ENCODE measurements around the gene BBS1. TPM values are rescaled to one million over a fixed set of nuclear protein-coding genes. Genes with fewer than 3 reads are reported as not detected.
"Not testable (repeated sequence)": the region's sequence is repeated elsewhere in the genome, so short reads cannot be mapped to it uniquely, and the experiment has no call there.

BBS1 gene
- polyA plus RNA-seq (ENCODE audit: insufficient read length): 93.0 TPM
- long read RNA-seq, donor 1, transcript BBS1-201 (17 exons, 3,423 nt): major isoform, 10 of 12 reads
- long read RNA-seq, donor 1, partial matches to known transcripts: 0 of 12 reads
- long read RNA-seq, donor 1, other reads (novel, unspliced or antisense): 0 of 12 reads
- long read RNA-seq, donor 2, transcript BBS1-201 (17 exons, 3,423 nt): major isoform, 11 of 26 reads
- long read RNA-seq, donor 2, partial matches to known transcripts: 0 of 26 reads
- long read RNA-seq, donor 2, other reads (novel, unspliced or antisense): 13 of 26 reads
- long read RNA-seq, donor 3, transcript BBS1-201 (17 exons, 3,423 nt): major isoform, 6 of 39 reads
- long read RNA-seq, donor 3, partial matches to known transcripts: 16 of 39 reads
- long read RNA-seq, donor 3, other reads (novel, unspliced or antisense): 16 of 39 reads
- long read RNA-seq, donor 4, partial matches to known transcripts: 0 of 1 reads
- long read RNA-seq, donor 4, other reads (novel, unspliced or antisense): 0 of 1 reads
- long read RNA-seq, donor 5, transcript BBS1-201 (17 exons, 3,423 nt): major isoform, 15 of 15 reads
- long read RNA-seq, donor 5, partial matches to known transcripts: 0 of 15 reads
- long read RNA-seq, donor 5, other reads (novel, unspliced or antisense): 0 of 15 reads
- long read RNA-seq, donor 6, transcript BBS1-201 (17 exons, 3,423 nt): major isoform, 12 of 12 reads
- long read RNA-seq, donor 6, partial matches to known transcripts: 0 of 12 reads
- long read RNA-seq, donor 6, other reads (novel, unspliced or antisense): 0 of 12 reads
- long read RNA-seq, donor 7, transcript BBS1-201 (17 exons, 3,423 nt): major isoform, 17 of 29 reads
- long read RNA-seq, donor 7, partial matches to known transcripts: 8 of 29 reads
- long read RNA-seq, donor 7, other reads (novel, unspliced or antisense): 0 of 29 reads
- long read RNA-seq, donor 8, transcript BBS1-201 (17 exons, 3,423 nt): major isoform, 9 of 9 reads
- long read RNA-seq, donor 8, partial matches to known transcripts: 0 of 9 reads
- long read RNA-seq, donor 8, other reads (novel, unspliced or antisense): 0 of 9 reads

DNA sequence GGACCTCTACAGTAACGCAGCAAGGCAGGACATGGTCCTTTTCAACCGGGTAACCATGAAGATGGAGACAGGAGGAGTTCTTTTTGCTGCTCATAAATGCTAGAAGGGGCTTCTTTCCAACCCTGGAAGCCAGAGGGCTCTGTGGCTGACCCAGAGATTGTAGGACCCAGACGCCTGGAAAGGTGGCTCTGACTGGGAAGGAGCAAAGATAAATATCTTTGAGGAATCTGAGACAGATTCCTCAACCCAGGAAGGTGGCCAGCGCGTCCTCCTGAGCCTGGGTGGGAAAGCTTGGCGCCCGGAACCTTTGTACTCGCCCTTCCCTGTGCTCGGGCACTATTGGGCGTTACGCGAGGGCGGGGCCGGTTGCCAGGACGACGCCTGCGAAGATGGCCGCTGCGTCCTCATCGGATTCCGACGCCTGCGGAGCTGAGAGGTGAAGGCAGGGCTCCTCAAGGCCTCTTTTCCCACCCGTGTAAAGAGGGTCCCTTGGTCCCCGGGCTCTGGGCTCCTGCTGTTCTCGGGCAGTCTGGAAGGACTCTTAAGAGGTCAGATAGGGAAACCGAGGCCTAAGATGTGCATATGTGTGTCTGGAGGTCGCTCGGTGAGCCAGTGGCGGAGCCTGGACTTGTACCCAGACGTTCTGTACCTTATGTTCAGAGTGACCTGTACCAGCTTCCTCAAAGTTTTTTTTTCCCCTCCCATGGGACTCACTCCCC lies at the start of gene BBS1:
TSS of gene BBS1 (plus strand) at position 365 of the 719 bp plus-strand sequence. CDS start at position 390, 25 bp downstream.
- DNase-seq: peak; percentile 81

GRCh38 chr11:66462010-66462409 lies 48.4 kb upstream of the BBS1 start:
- no peak for DNase-seq

- DNase-seq: no peak
Observed at GRCh38 chr11:66462911-66463310, 47.5 kb upstream of the BBS1 start.

GRCh38 chr11:66464116-66464515 lies 46.3 kb upstream of the BBS1 start:
- DNase-seq: not testable (repeated sequence)

GRCh38 chr11:66464916-66465315 lies 45.5 kb upstream of the BBS1 start:
- DNase-seq: no peak

GRCh38 chr11:66465373-66466224 lies 44.8 kb upstream of the BBS1 start:
- no peak for DNase-seq

GRCh38 chr11:66466225-66467033 lies 44.0 kb upstream of the BBS1 start, which contains the start of gene PELI3:
Gene PELI3 (plus strand): TSS chr11:66466905. CDS start chr11:66468129, 1,224 bp downstream.
- peak; percentile 93 for DNase-seq

DNA sequence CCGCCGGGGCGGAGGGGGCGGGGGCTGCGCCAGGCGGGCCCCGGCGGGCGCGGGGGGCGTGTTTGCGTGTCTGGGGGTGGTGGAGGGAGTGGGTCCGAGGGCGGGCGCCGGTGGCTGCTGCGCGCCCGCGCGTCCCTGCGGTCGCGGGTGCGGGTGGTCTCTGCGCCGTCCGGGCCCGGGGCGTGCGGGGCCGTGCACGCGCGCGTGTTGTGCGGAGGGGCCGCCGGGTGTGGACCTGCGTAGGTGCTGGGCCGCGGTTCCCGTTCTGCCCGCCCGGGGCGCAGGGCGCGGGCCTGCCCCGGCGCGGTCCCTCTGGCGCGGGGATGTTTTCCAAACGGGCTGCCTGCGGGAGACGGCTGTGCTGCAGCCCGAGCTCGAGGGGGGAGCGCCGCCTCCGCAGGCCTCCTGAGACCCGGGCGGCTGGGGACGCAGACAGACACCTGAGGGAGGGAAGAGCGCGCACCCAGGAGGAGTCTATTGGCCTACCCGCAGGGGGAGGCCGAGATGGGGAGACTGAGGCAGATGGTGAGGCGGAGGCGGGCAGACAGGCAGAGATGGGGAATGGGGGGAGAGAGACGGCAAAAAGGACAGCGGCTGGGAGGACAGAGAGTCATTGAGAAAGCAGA lies 43.3 kb upstream of the BBS1 start:
- no peak for DNase-seq

GRCh38 chr11:66467756-66468155 lies 42.7 kb upstream of the BBS1 start:
- DNase-seq: no peak

GRCh38 chr11:66468691-66469090 lies 41.7 kb upstream of the BBS1 start:
- no peak for DNase-seq

GRCh38 chr11:66469441-66469840 lies 41.0 kb upstream of the BBS1 start:
- DNase-seq: no peak

DNA sequence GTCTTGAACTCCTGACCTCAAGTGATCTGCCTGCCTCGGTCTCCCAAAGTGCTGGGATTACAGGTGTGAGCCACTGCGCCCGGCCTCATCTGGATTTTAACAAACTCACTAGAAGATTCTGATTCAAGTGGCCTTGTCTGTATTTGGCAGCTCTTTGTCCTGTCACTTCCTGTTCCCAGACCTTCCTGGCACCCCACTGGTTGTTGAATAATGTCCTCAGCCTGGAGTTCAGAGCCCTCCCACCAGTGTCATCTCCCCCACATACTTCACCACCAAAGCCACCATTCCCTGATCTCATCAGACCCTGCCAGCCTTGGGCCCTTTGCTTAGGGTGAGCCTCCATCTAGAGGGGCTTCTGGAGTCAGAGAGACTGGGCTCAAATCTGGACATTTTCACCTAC lies 40.4 kb upstream of the BBS1 start:
- DNase-seq: no peak

DNA sequence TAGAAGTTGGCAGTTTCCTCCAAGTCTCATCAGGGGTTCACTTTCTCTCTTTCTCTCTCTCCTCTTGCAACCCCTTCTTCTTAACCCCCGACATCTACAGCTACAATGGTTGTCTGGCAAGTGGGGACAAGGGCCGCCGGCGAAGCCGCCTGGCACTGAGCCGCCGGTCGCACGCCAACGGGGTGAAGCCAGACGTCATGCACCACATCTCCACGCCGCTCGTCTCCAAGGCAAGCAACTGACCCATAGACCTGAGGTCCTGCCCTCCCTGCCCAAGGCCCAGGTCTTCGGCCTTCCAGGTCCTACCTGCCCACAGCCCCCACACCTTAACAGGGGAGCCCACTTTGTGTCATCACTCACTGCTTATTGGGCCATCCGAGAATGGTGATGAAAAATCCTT lies 39.3 kb upstream of the BBS1 start:
- DNase-seq: no peak

DNA sequence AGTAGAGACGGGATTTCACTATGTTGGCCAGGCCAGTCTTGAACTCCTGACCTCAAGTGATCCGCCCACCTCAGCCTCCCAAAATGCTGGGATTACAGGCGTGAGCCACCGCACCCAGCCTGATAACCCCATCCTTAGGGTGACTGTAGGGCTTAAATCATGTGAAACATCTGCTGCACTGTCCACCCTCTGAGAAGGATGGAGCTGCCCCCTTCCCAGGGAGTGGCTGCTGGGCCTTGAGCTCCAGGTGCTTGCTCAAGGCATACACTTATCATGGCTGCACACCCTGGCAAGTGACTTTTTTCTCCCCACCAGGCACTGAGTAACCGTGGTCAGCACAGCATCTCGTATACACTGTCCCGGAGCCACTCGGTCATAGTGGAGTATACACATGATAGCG lies 38.4 kb upstream of the BBS1 start:
- no peak for DNase-seq

DNA sequence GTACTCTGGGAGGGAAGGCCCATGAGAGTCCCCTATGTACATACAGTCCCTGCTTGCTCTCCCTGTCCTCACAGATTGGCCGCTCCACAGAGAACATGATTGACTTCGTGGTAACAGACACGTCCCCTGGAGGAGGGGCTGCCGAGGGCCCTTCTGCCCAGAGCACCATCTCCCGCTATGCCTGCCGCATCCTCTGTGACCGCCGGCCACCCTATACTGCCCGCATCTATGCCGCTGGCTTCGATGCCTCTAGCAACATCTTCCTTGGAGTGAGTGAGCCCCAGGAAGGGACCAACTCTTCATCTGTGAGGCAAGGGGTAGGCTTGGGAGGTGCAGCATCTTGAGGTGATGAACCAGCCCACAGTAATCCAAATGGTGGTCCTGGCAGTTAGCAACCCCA lies 37.3 kb upstream of the BBS1 start:
- no peak for DNase-seq

DNA sequence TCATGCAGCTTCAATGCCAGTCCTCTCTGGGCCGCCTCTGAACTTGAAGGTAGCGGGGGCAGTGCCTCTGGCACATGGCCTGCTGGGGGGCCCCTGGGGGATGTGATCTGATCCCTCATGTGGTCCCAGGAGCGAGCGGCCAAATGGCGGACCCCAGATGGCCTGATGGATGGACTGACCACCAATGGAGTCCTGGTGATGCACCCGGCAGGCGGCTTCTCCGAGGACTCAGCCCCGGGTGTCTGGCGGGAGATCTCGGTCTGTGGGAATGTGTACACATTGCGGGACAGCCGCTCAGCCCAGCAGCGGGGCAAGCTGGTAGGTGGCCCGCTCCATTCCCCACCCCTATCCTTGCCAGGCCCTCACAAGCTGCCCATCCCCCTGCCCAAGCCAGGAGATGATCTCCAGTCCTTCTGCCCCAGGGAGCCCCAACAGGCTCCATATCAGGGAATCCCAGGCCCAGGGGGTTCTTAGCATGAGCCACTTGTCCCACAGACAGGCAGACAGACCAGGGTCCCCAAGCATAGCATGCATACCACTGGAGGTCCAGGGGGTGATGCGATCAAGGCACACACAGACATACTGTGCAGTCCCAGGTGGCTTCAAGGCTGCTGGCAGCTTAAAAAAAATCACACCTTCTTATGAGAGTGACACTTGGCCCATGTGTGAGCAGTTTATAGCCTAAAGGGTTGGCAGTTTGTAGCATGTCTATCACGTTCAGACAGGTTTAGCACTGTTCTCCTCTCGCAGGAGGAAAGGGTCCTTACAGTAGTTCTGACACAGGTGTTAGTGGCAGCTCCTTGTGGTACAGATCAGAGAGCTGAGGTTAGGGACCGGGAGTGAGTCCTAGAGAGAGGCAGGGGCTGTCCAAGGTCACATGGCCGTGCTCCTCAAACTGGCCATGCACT lies 36.6 kb upstream of the BBS1 start:
- no peak for DNase-seq

- DNase-seq: no peak
Observed at GRCh38 chr11:66475349-66476172, 34.9 kb upstream of the BBS1 start.

Measured in left kidney (tissue), 8 donors.